ENCODE results near the gene USP24. TPM values are rescaled to one million over a fixed set of nuclear protein-coding genes. Genes with fewer than 3 reads are reported as not detected.
"Not testable (repeated sequence)": the region's sequence is repeated elsewhere in the genome, so short reads cannot be mapped to it uniquely, and the experiment has no call there.

USP24 gene
- polyA plus RNA-seq, 1 experiment: 20.9 TPM

DNA sequence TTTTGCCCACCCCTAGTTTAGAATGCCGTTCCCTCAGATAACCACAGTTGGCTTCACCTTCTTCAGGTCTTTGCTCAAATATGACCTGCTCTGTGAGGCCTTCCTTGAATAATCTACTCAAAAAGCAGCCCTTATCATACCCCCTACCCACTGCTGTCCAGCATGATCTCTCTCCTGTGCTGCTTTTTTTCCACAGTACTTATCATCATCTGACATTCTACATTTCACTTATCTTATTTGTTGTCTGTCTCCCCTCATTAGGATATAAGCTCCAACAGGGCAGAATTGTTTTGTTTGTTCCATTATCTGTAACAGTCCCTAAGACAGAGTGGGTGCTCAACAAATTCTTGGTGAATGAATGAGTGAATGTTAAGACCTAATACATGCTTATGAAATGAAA lies 18.1 kb downstream of the USP24 start:
- ChIA-PET CTCF (interaction anchor here (0.9 kb wide), 1 partner anchor 51 kb away, joined by 3 read pairs; no protein-coding TSS in a partner anchor), POLR2A (no interaction called here)
- no peak for TF ChIP-seq CTCF (IDR thresholded peaks at IDR 0.05; ENCODE audit: low read depth, low read length)
- Histone ChIP-seq H3K4me3 (ENCODE audit: low read depth, low read length) (no peak overlapping the region), H3K27ac (ENCODE audit: low read depth, low read length) (no peak overlapping the region), H3K27me3 (ENCODE audit: control insufficient read depth, insufficient read depth, low read length) (no peaks in the 10 kb centered on the region), H3K9me3 (ENCODE audit: control insufficient read depth, insufficient read depth, low read length) (no peaks in the 10 kb centered on the region)
- no peak for DNase-seq (ENCODE audit: low read depth, low spot score)

DNA sequence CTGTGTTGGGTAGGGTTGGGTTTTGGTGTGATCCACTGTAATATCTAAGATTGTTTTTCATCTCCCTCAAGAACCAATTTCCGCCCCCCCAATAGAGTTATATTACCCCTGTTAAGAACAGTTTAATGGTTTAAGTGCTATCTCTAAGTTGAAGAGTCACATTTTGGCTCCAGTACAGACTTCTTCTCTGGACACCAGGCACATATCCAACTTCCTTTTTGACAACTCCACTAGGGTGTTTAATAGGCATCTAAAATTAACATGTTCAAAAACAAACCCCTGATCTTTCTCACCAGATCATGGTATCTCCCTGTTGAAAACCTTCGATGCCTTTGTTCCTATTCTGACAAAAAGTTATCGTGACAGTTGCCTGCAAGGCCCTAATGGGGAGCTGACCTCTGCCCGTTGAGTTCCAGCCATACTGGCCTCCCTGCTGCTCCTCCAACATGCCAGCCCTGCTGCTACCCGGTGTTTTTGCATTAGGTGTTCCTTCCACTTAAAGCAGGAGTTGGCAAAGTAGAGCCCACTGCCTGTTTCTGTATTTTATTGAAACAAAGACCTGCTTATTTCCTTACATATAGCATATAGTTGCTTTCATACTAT lies 18.6 kb downstream of the USP24 start:
- CTCF ChIA-PET: no interaction called here
- Histone ChIP-seq H3K4me3 (ENCODE audit: low read depth, low read length) (no peak overlapping the region), H3K27ac (ENCODE audit: low read depth, low read length) (no peak overlapping the region), H3K27me3 (ENCODE audit: control insufficient read depth, insufficient read depth, low read length) (no peaks in the 10 kb centered on the region), H3K9me3 (ENCODE audit: control insufficient read depth, insufficient read depth, low read length) (no peaks in the 10 kb centered on the region)
- POLR2A ChIA-PET: no interaction called here
- DNase-seq (ENCODE audit: low read depth, low spot score): no peak
- no peak for TF ChIP-seq CTCF (IDR thresholded peaks at IDR 0.05; ENCODE audit: low read depth, low read length)

DNA sequence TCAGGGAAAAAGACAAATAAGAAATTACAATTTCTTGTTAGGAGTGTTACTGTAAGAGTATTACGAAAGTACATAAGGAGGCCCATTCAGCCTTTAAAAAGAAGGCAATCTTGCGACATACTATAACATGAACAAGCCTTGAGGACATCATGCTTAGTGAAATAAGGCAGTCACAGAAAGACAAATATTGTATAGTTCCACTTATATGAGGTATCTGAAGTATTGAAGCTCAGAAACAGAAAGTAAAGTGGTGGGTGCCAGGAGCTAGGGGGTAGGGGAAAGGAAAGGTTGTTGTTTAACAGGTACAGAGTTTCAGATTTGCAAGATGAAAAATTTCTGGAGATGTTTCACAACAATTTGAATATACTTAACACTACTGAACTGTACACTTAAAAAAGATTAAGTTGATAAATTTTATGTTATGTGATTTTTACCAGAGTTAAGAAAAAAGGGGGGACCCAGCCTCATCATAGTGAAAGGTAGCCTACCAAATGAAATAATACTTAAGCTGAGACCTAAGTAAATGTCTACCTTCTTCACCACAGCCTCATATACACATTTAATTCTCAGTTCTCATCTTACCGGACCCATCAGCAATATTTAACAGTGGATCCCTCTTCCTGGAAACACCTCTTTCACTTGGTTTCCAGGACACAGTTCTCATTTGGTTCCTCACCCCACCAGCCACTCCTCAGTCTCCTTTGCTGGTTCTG lies 19.5 kb downstream of the USP24 start:
- POLR2A ChIA-PET: no interaction called here

GRCh38 chr1:55194851-55195250 lies 20.3 kb downstream of the USP24 start:
- Histone ChIP-seq H3K4me3 (ENCODE audit: low read depth, low read length) (no peak overlapping the region), H3K27me3 (ENCODE audit: control insufficient read depth, insufficient read depth, low read length) (no peaks in the 10 kb centered on the region), H3K9me3 (ENCODE audit: control insufficient read depth, insufficient read depth, low read length) (no peaks in the 10 kb centered on the region), H3K27ac (ENCODE audit: low read depth, low read length) (no peak overlapping the region)
- DNase-seq (ENCODE audit: low read depth, low spot score): no peak
- ChIA-PET POLR2A (no interaction called here), CTCF (no interaction called here)
- no peak for TF ChIP-seq CTCF (IDR thresholded peaks at IDR 0.05; ENCODE audit: low read depth, low read length)

More for the DNA sequence above, 19.5 kb downstream of the USP24 start:
- no peaks in the 10 kb centered on the region for H3K27me3 ChIP-seq (ENCODE audit: control insufficient read depth, insufficient read depth, low read length)
- H3K27ac ChIP-seq (ENCODE audit: low read depth, low read length): no peak overlapping the region
- CTCF ChIA-PET: no interaction called here
- H3K9me3 ChIP-seq (ENCODE audit: control insufficient read depth, insufficient read depth, low read length): no peaks in the 10 kb centered on the region
- no peak for DNase-seq (ENCODE audit: low read depth, low spot score)
- no peak for TF ChIP-seq CTCF (IDR thresholded peaks at IDR 0.05; ENCODE audit: low read depth, low read length)
- H3K4me3 ChIP-seq (ENCODE audit: low read depth, low read length): no peak overlapping the region

- H3K27ac ChIP-seq (ENCODE audit: low read depth, low read length): no peak overlapping the region
- H3K27me3 ChIP-seq (ENCODE audit: control insufficient read depth, insufficient read depth, low read length): no peaks in the 10 kb centered on the region
- DNase-seq (ENCODE audit: low read depth, low spot score): no peak
- ChIA-PET CTCF (interaction anchor here (0.6 kb wide), 1 partner anchor 8 kb away, joined by 3 read pairs; no protein-coding TSS in a partner anchor), POLR2A (no interaction called here)
- TF ChIP-seq CTCF (IDR thresholded peaks at IDR 0.05; ENCODE audit: low read depth, low read length): no peak
- H3K4me3 ChIP-seq (ENCODE audit: low read depth, low read length): no peak overlapping the region
- no peaks in the 10 kb centered on the region for H3K9me3 ChIP-seq (ENCODE audit: control insufficient read depth, insufficient read depth, low read length)
Observed at GRCh38 chr1:55192093-55192492, 23.1 kb downstream of the USP24 start.

- H3K9me3 ChIP-seq (ENCODE audit: control insufficient read depth, insufficient read depth, low read length); H3K27me3 ChIP-seq (ENCODE audit: control insufficient read depth, insufficient read depth, low read length); POLR2A ChIA-PET; DNase-seq (ENCODE audit: low read depth, low spot score); H3K4me3 ChIP-seq (ENCODE audit: low read depth, low read length); H3K27ac ChIP-seq (ENCODE audit: low read depth, low read length); CTCF ChIA-PET: not testable (repeated sequence)
Observed at GRCh38 chr1:55191219-55191952, 23.8 kb downstream of the USP24 start.
